Measurements from ENCODE around the gene MORN1. TPM values are rescaled to one million over a fixed set of nuclear protein-coding genes. Genes with fewer than 3 reads are reported as not detected.

The MORN1 gene
- total RNA-seq, 2 experiments from 2014 or later, result 5.9 to 6.6 TPM

GRCh38 chr1:2379733-2380404, 11.5 kb downstream of the MORN1 start:
- ChIA-PET CTCF (interaction anchor here (1.0 to 10.8 kb wide), 4 partner anchors 9 to 185 kb away, joined by 3 to 239 read pairs (median 14); partner anchors contain the start of genes FAAP20, MORN1 and RER1), POLR2A (interaction anchor here (0.7 kb wide), 1 partner anchor 185 kb away, joined by 3 read pairs; the partner anchor contains the start of gene FAAP20)
- Mint-ChIP-seq H3K27ac (no peak overlapping the region), H3K4me1 (ENCODE audit: low read depth) (no peaks in the 10 kb centered on the region), H3K27me3 (no peaks in the 10 kb centered on the region), H3K36me3 (ENCODE audit: low read depth) (no peaks in the 10 kb centered on the region), H3K4me3 (no peak overlapping the region), H3K9me3 (no peaks in the 10 kb centered on the region)
- no peak for DNase-seq
- ATAC-seq, result no peak
- TF ChIP-seq CTCF (IDR thresholded peaks at IDR 0.05), result no peak
- intact Hi-C loops (cut with micrococcal nuclease), result loop anchor here (5.0 kb wide), 1 partner anchor 183 kb away; no protein-coding TSS in a partner anchor

GRCh38 chr1:2378956-2379732, 12.2 kb downstream of the MORN1 start:
- Mint-ChIP-seq H3K9me3 (no peaks in the 10 kb centered on the region), H3K4me3 (no peak overlapping the region), H3K27ac (no peak overlapping the region), H3K4me1 (ENCODE audit: low read depth) (no peaks in the 10 kb centered on the region), H3K27me3 (no peaks in the 10 kb centered on the region), H3K36me3 (ENCODE audit: low read depth) (no peaks in the 10 kb centered on the region)
- intact Hi-C loops (cut with micrococcal nuclease), result no loop called here
- ATAC-seq, result no peak
- ChIA-PET POLR2A (interaction anchor here (0.6 kb wide), 1 partner anchor 176 kb away, joined by 4 read pairs; no protein-coding TSS in a partner anchor), CTCF (interaction anchor here (0.7 to 10.8 kb wide), 3 partner anchors 9 to 204 kb away, joined by 3 to 239 read pairs (median 3); partner anchors contain the start of gene FAAP20)
- no peak for TF ChIP-seq CTCF (IDR thresholded peaks at IDR 0.05)
- DNase-seq, result no peak

GRCh38 chr1:2378441-2378851, 12.9 kb downstream of the MORN1 start:
- ATAC-seq (no peak), DNase-seq (no peak)
- Mint-ChIP-seq H3K4me3 (no peak overlapping the region), H3K9me3 (no peaks in the 10 kb centered on the region), H3K4me1 (ENCODE audit: low read depth) (no peaks in the 10 kb centered on the region), H3K36me3 (ENCODE audit: low read depth) (no peaks in the 10 kb centered on the region), H3K27ac (no peak overlapping the region), H3K27me3 (no peaks in the 10 kb centered on the region)
- TF ChIP-seq CTCF (IDR thresholded peaks at IDR 0.05), result no peak
- ChIA-PET POLR2A (no interaction called here), CTCF (interaction anchor here (10.8 kb wide), 1 partner anchor 184 kb away, joined by 239 read pairs; the partner anchor contains the start of gene FAAP20)
- intact Hi-C loops (cut with micrococcal nuclease), result no loop called here

DNA sequence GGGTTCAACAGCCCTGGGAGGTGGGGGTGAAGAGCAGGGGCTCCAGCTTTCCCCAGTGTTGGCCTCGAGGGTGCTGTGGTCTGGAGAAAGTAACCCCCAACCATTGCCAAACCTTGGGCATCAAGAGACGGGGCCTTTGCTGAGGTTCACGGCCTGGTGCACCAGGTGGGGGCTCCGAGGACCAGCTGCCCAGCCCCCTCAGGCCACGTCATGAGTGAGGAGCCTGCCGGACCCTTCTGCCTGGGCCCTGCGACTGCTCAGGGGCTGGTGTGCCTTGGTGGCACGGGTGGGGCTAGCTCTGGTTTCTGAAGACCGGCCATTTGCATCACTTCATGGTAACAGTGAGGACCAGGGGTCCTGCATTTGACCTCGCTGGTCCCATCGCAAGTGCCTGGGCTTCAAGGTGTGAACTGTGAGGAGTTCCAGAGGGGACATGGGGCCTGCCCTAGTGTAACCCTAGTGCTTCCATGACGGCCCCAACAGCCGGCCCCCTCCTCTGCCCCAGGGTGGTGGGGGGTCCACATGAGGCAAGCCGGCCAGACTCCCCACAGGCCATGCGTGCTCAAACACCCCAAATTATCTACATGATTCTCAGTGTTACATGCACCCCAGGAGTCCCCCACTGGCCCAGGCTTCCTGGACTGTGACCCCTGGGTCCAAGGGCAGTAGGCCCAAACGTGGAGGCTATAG, 13.5 kb downstream of the MORN1 start:
- ATAC-seq (no peak), DNase-seq (no peak)
- Mint-ChIP-seq H3K9me3 (no peaks in the 10 kb centered on the region), H3K27me3 (no peaks in the 10 kb centered on the region), H3K27ac (no peak overlapping the region), H3K4me3 (no peak overlapping the region), H3K36me3 (ENCODE audit: low read depth) (no peaks in the 10 kb centered on the region), H3K4me1 (ENCODE audit: low read depth) (no peaks in the 10 kb centered on the region)
- ChIA-PET CTCF (interaction anchor here (10.8 kb wide), 1 partner anchor 183 kb away, joined by 239 read pairs; the partner anchor contains the start of gene FAAP20), POLR2A (interaction anchor here (0.8 kb wide), 1 partner anchor 183 kb away, joined by 3 read pairs; no protein-coding TSS in a partner anchor)
- no peak for TF ChIP-seq CTCF (IDR thresholded peaks at IDR 0.05)
- intact Hi-C loops (cut with micrococcal nuclease), result no loop called here

All from activated CD8-positive, alpha-beta T cell treated with anti-CD3 and anti-CD28 coated beads for 36 hours (primary cell).